ENCODE results near the gene ACAD11. TPM values are rescaled to one million over a fixed set of nuclear protein-coding genes. Genes with fewer than 3 reads are reported as not detected.

Gene ACAD11
- total and polyA plus RNA-seq, 9 of the 15 experiments (the other 6 are each of a cell fraction or from before 2014, with no cell fraction given) = 1.3 to 8.4 (median 4.0) TPM

- Histone ChIP-seq H4K20me1 (replicated peaks; ENCODE audit: control insufficient read depth, insufficient read depth, low read length) (no peaks in the 10 kb centered on the region), H3K79me2 (ENCODE audit: control insufficient read depth, insufficient read depth, low read length) (peaks cover 13% of the 10 kb centered on the region), H3K4me2 (ENCODE audit: insufficient read depth, low read length) (no peak overlapping the region), H3K9me1 (ENCODE audit: control insufficient read depth, insufficient read depth, low read length) (no peaks in the 10 kb centered on the region), H3K9ac (ENCODE audit: insufficient read depth in 1 of 2, low read depth in 2 of 2, low read length in 2 of 2) (no peak overlapping the region), H3K4me1 (replicated peaks in 1 of 2; ENCODE audit: control insufficient read depth in 2 of 2, insufficient read depth in 2 of 2, low read length in 2 of 2) (peaks cover 0 to 9% of the 10 kb centered on the region in 2 experiments; a peak in 4 of 5 replicates), H3K27ac (ENCODE audit: extremely low read depth, low read depth, low read length) (no peak overlapping the region), H3K27me3 (ENCODE audit: control insufficient read depth in 2 of 2, insufficient read depth in 2 of 2, low read length in 2 of 2) (no peaks in the 10 kb centered on the region), H3K36me3 (ENCODE audit: control insufficient read depth, insufficient read depth, low read length) (no peaks in the 10 kb centered on the region), H3K4me3 (no peak overlapping the region), H3K9me3 (replicated peaks; ENCODE audit: control insufficient read depth, insufficient read depth, low read depth, low read length) (no peaks in the 10 kb centered on the region), H2AFZ (ENCODE audit: low read depth, low read length) (no peak overlapping the region)
- no TSS peak for BruUV-seq (replicated peaks)
- ChIA-PET POLR2A (no interaction called here), CTCF (ENCODE audit: low intra/inter-chr PET ratio) (no interaction called here)
- in situ Hi-C loops (cut with MboI) (no loop called here), intact Hi-C loops (cut with micrococcal nuclease) (loop anchor here (5.0 to 10.0 kb wide), 2 partner anchors 389 to 727 kb away; no protein-coding TSS in a partner anchor)
- ATAC-seq (no peak), DNase-seq (ENCODE audit: extremely low read depth in 1 of 4, low spot score in 3 of 4) (no peak), FAIRE-seq (no peak)
- TF ChIP-seq FOXM1 (IDR thresholded peaks at IDR 0.05; ENCODE audit: low read depth) (no peak), FOXM1 (CRISPR knock-in tag; IDR thresholded peaks at IDR 0.05; ENCODE audit: low read depth) (no peak), TEAD2 (tag; IDR thresholded peaks at IDR 0.05) (no peak), KDM4B (IDR thresholded peaks at IDR 0.05; ENCODE audit: borderline replicate concordance in 2 of 2, low read depth in 1 of 2) (no peak), ZBTB7A (IDR thresholded peaks at IDR 0.05; ENCODE audit: borderline replicate concordance, control insufficient read depth, low read depth, low read length) (no peak), ZNF253 (CRISPR knock-in tag; conservative IDR thresholded peaks at IDR 0.05) (no peak), DIDO1 (tag; IDR thresholded peaks at IDR 0.05; ENCODE audit: low read depth) (no peak)
- 63% methylated on average over 2 of the region's 2 CpGs for WGBS (ENCODE audit: insufficient coverage, low coverage, missing lambda C conversion rate)
Measured at GRCh38 chr3:132655471-132655870, 4.1 kb downstream of the ACAD11 start.
